Progenitor cell of endocrine pancreas (in vitro differentiated cells): ENCODE data around the gene SLC25A5. TPM values are rescaled to one million over a fixed set of nuclear protein-coding genes. Genes with fewer than 3 reads are reported as not detected.
"Not testable (repeated sequence)": the region's sequence is repeated elsewhere in the genome, so short reads cannot be mapped to it uniquely, and the experiment has no call there.

Experiments used
- DNase-seq: peaks from one replicate; pipeline ENCODE4 v3.0.0; 2021; ENCODE audit warnings: low spot score; ENCODE audit not compliant: unreplicated experiment
- H3K27ac Mint-ChIP-seq: 2 replicates; pipeline ENCODE4 v1.8.0; 2021; ENCODE audit warnings: mild to moderate bottlenecking, moderate library complexity, mixed read lengths
- H3K27me3 Mint-ChIP-seq: 2 replicates; pipeline ENCODE4 v1.8.0; 2021; ENCODE audit warnings: mixed read lengths
- H3K36me3 Mint-ChIP-seq: 2 replicates; pipeline ENCODE4 v1.8.0; 2022; ENCODE audit warnings: mixed read lengths; ENCODE audit not compliant: insufficient read depth
- H3K4me1 Mint-ChIP-seq: 2 replicates; pipeline ENCODE4 v1.8.0; 2021; ENCODE audit warnings: low read depth, mixed read lengths
- H3K4me3 Mint-ChIP-seq: 2 replicates; pipeline ENCODE4 v1.8.0; 2021; ENCODE audit warnings: low read depth, mild to moderate bottlenecking, moderate library complexity, mixed read lengths
- H3K9me3 Mint-ChIP-seq: 2 replicates; pipeline ENCODE4 v1.8.0; 2021; ENCODE audit warnings: low read depth, mixed read lengths
- total RNA-seq: library from RNA; stranded (reverse); gene quantifications from 2 replicates; pipeline ENCODE4 v1.2.1, GENCODE V29; 2021
- TF ChIP-seq, protein P1 (sequence below): fragments of 200-600 bp; sonication (generic); IDR thresholded peaks from one replicate; pipeline ENCODE4 v1.5.0; 2021; ENCODE audit warnings: antibody characterized with exemption, mild to moderate bottlenecking; ENCODE audit not compliant: unreplicated experiment

Gene SLC25A5
- total RNA-seq, 1 donor from 2014 or later, result 224 TPM

DNA sequence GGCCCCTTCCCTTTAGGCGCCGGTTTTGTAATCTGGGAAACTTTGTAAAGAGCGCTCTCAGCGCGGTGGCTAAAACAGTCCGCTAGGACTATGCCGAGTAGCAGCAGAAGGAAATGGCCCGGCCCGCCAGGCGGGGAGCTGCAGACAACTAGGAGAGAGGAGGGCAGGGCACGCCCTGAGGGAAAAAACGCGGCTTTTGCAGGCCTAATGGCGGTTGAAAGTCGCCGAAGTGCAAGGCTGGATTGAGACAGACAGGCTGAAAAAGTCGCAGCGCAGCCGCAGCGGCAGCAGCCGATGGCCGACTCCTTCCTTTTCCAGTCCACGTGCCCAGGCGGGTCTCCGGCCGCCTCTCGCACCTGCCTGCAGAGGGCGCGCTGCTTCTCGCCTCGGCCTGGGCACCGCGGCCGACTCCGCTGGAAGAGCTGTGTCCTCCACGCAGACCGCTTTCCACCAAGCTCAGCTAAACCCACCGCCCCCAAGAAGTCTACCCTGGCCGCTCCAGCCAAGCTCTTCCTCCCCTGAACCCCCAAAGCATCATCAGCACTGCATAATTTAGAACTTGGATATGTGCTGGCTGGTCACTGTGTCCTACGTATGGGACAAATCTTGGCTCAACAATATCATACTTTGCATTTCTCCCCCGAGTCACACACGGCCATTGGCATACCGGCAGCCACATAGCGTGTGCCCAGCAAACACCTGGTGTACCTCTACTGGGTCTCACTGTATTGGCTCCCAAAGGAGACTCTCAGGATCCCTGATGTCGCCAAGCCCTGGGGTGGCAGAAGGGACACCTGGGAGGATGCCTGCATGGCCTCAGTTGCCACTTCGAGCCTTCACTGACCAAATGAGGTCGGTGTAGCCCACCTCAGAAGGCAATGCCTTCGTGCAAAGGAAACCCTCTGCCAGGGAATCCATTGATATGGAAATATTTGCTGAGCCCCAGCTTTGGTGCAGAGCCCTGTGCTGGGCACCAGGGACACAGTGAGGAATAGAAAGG is 14.5 kb downstream of the SLC25A5 start:
- peak overlapping the region; percentile 47 for H3K27ac Mint-ChIP-seq
- TF ChIP-seq, protein P1, sequence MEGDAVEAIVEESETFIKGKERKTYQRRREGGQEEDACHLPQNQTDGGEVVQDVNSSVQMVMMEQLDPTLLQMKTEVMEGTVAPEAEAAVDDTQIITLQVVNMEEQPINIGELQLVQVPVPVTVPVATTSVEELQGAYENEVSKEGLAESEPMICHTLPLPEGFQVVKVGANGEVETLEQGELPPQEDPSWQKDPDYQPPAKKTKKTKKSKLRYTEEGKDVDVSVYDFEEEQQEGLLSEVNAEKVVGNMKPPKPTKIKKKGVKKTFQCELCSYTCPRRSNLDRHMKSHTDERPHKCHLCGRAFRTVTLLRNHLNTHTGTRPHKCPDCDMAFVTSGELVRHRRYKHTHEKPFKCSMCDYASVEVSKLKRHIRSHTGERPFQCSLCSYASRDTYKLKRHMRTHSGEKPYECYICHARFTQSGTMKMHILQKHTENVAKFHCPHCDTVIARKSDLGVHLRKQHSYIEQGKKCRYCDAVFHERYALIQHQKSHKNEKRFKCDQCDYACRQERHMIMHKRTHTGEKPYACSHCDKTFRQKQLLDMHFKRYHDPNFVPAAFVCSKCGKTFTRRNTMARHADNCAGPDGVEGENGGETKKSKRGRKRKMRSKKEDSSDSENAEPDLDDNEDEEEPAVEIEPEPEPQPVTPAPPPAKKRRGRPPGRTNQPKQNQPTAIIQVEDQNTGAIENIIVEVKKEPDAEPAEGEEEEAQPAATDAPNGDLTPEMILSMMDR, result peak; percentile 68
- peaks cover 5% of the 10 kb centered on the region for H3K4me1 Mint-ChIP-seq
- no peaks in the 10 kb centered on the region for H3K36me3 Mint-ChIP-seq
- peaks cover 7% of the 10 kb centered on the region for H3K27me3 Mint-ChIP-seq
- peak overlapping the region; percentile 67 for H3K4me3 Mint-ChIP-seq
- peaks cover 21% of the 10 kb centered on the region for H3K9me3 Mint-ChIP-seq
- peak; percentile 48 for DNase-seq

DNA sequence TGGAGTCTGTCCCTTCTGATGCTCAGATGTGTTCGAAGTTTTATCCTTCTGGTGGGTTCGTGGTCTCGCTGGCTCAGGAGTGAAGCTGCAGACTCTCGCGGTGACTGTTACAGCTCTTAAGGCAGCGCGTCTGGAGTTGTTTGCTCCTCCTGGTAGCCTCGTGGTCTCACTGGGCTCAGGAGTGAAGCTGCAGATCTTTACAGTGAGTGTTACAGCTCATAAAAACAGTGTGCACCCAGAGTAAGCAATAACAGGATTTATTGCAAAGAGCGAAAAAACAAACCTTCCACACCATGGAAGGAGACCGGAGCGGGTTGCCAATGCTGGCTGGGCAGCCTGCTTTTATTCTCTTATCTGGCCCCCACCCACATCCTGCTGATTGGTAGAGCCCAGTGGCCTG is 18.5 kb downstream of the SLC25A5 start:
- DNase-seq, result no peak
- no peak overlapping the region for H3K27ac Mint-ChIP-seq
- TF ChIP-seq, protein P1, result no peak
- H3K4me1 Mint-ChIP-seq, result no peaks in the 10 kb centered on the region
- no peaks in the 10 kb centered on the region for H3K36me3 Mint-ChIP-seq
- H3K27me3 Mint-ChIP-seq, result peaks cover 7% of the 10 kb centered on the region
- no peak overlapping the region for H3K4me3 Mint-ChIP-seq
- H3K9me3 Mint-ChIP-seq, result peaks cover 18% of the 10 kb centered on the region

DNA sequence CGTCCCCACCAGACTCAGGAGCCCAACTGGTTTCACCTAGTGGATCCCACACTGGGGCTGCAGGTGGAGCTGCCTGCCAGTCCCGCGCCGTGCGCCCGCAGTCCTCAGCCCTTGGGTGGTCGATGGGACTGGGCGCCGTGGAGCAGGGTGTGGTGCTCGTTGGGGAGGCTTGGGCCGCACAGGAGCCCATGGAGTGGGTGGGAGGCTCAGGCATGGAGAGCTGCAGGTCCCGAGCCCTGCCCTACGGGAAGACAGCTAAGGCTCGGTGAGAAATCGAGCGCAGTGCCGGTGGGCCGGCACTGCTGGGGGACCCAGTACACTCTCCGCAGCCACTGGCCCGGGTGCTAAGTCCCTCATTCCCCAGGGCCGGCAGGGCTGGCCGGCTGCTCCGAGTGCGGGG is 19.5 kb downstream of the SLC25A5 start:
- H3K9me3 Mint-ChIP-seq, result peaks cover 18% of the 10 kb centered on the region
- not testable (repeated sequence) for DNase-seq, H3K36me3 Mint-ChIP-seq, H3K4me1 Mint-ChIP-seq, H3K4me3 Mint-ChIP-seq, H3K27ac Mint-ChIP-seq, H3K27me3 Mint-ChIP-seq

DNA sequence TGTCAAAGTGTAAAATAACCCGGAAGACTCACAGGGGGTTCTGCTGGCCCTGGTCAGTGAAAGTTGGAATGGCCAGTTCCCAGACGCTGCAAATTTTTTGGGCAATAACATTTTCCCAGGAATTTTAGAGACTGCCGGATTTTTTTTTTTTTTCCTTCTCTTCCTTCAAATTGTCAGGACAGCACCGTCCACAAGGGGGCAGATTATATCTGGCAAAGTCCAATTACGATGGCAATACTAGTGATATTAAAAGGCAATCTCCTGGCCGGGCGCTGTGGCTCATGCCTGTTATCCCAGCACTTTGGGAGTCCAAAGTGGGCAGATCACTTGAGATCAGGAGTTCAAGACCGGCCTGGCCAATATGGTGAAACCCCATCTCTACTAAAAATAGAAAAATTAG is 20.5 kb downstream of the SLC25A5 start:
- TF ChIP-seq, protein P1, result peak; percentile 62
- Mint-ChIP-seq H3K4me3 (no peak overlapping the region), H3K27me3 (peaks cover 2% of the 10 kb centered on the region), H3K9me3 (peaks cover 14% of the 10 kb centered on the region), H3K4me1 (no peaks in the 10 kb centered on the region), H3K36me3 (no peaks in the 10 kb centered on the region), H3K27ac (no peak overlapping the region)
- DNase-seq, result no peak

DNA sequence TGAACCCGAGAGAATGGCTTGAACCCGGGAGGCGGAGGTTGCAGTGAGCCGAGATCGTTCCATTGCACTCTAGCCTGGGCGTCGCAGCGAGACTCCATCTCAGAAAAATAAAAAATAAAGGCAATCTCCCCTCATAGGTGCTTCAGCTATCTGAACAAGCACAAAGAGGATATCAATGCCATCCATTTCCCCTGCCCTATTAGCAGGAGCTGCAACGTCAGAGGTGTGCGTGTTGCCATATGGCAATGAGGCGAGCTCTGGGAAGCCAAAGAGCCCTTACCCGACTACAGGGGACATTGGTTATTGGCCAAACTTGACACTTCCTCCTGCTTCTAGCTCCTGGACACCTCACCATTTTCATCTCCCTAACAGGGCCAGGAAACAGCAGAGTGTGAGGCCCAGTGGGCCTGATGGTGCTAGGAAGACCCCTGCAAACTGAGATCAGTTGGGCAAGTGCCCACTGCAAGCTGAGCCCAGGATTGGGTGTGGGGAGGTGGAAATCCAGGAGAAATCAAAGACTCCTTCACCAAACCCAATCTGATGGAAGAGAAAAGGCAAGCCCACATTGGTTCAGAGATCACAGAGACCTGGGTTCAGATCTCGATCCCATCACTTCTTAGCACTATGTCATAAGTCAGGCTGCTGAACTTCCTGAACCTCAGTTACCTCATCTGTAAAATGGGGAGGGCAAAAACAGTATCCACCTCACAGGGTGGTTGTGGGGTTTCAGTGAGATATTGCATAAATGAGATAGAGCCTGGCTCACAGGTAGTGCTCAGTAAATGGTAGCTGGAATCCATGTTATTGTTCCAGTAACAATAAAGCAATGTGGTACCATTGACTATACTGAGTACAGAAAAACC is 21.2 kb downstream of the SLC25A5 start:
- Mint-ChIP-seq H3K27ac (no peak overlapping the region), H3K4me3 (no peak overlapping the region), H3K36me3 (no peaks in the 10 kb centered on the region), H3K27me3 (peaks cover under 1% of the 10 kb centered on the region), H3K9me3 (peaks cover 14% of the 10 kb centered on the region), H3K4me1 (no peaks in the 10 kb centered on the region)
- TF ChIP-seq, protein P1, result no peak
- DNase-seq, result no peak
